GM12873 (cell line): ENCODE data around the gene PEAK1.

Experiments
- TF ChIP-seq, protein P1 (sequence below): IDR thresholded peaks from 2 replicates; pipeline ENCODE4 v1.5.1; 2012; ENCODE audit warnings: low read depth, mild to moderate bottlenecking, moderate library complexity, low read length, control low read depth; ENCODE audit not compliant: insufficient read depth; ENCODE audit errors: missing control alignments

The PEAK1 gene, protein sequence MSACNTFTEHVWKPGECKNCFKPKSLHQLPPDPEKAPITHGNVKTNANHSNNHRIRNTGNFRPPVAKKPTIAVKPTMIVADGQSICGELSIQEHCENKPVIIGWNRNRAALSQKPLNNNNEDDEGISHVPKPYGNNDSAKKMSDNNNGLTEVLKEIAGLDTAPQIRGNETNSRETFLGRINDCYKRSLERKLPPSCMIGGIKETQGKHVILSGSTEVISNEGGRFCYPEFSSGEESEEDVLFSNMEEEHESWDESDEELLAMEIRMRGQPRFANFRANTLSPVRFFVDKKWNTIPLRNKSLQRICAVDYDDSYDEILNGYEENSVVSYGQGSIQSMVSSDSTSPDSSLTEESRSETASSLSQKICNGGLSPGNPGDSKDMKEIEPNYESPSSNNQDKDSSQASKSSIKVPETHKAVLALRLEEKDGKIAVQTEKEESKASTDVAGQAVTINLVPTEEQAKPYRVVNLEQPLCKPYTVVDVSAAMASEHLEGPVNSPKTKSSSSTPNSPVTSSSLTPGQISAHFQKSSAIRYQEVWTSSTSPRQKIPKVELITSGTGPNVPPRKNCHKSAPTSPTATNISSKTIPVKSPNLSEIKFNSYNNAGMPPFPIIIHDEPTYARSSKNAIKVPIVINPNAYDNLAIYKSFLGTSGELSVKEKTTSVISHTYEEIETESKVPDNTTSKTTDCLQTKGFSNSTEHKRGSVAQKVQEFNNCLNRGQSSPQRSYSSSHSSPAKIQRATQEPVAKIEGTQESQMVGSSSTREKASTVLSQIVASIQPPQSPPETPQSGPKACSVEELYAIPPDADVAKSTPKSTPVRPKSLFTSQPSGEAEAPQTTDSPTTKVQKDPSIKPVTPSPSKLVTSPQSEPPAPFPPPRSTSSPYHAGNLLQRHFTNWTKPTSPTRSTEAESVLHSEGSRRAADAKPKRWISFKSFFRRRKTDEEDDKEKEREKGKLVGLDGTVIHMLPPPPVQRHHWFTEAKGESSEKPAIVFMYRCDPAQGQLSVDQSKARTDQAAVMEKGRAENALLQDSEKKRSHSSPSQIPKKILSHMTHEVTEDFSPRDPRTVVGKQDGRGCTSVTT (N-terminal part only)

DNA sequence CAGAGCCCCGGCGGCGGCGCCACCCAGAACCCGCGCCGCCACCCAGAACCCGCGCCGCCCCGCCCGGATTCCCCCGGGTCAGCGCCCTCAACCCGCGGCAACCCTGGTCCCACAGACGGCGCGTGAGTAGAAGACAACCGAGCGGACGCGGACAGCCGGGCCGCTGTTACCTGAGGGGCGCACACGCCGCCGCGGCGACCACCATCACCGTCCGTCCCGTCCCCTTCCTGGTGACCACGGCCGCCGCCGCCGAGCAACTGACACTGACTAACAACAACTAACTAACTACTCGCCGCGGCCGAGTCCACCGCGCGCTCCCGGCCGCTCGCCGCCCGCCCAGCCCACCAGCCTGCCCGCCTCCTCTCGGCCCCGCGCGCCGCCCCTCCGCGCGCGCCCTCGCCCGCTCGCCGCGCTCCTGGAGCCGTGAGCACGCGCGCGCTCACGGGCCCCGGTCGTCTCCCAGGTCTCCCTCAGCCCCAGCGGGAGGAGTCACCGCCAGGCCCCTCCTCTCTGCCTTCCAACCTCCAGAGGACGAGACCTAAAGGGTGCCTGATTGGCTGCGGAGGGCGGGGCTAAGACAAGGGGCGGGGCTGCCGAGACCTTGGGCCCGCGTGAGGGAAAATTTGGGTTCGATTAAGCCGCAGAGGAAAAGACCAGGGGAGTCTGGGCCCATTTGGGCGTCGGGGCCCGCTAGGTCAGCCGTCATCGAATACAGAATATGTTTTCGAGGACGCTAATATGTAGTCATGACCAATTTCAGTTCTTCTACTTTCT is at the start of gene PEAK1:
TSS of gene PEAK1 (minus strand) at position 269 of the 774 bp plus-strand sequence. CDS start 238,178 bp downstream, outside the sequence.
- TF ChIP-seq, protein P1, sequence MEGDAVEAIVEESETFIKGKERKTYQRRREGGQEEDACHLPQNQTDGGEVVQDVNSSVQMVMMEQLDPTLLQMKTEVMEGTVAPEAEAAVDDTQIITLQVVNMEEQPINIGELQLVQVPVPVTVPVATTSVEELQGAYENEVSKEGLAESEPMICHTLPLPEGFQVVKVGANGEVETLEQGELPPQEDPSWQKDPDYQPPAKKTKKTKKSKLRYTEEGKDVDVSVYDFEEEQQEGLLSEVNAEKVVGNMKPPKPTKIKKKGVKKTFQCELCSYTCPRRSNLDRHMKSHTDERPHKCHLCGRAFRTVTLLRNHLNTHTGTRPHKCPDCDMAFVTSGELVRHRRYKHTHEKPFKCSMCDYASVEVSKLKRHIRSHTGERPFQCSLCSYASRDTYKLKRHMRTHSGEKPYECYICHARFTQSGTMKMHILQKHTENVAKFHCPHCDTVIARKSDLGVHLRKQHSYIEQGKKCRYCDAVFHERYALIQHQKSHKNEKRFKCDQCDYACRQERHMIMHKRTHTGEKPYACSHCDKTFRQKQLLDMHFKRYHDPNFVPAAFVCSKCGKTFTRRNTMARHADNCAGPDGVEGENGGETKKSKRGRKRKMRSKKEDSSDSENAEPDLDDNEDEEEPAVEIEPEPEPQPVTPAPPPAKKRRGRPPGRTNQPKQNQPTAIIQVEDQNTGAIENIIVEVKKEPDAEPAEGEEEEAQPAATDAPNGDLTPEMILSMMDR: no peak

DNA sequence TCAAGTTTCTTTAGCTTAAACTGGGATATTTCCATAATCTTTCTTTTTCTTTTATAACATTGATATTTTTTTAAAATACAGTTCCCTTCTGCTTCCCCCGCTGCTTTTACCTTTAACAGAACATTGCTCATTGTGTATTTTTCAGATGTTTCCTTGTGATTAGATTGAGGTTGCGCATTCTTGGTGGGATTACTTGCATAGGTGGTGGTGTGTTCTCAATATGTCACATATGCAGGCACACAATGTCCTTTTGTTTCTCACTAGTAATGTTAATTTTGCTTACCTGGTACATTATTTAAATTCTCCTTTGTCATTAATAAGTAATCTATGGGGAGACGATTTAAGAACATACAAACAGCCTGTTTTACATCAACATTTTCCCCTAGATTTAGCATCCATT is 49.0 kb upstream of the PEAK1 start:
- TF ChIP-seq, protein P1: no peak

DNA sequence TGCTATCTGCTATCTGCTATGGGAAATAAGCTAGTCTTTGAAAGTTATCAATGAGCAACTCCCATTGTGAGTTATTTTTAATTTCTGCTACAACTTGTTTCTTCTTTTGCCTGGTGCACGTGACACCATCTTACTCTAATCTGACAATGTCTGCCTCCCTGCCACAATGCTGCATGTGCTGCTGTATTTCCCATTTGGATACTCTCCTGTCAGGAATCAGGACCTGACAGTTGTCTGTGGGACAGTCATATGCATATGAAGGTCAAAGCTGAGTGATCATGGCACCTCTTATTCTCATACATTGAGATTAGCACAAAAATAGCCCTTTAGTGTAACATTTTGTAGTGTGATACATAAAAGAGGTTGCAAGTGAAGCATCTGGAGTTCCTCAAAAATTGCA is 46.6 kb upstream of the PEAK1 start:
- TF ChIP-seq, protein P1: no peak

DNA sequence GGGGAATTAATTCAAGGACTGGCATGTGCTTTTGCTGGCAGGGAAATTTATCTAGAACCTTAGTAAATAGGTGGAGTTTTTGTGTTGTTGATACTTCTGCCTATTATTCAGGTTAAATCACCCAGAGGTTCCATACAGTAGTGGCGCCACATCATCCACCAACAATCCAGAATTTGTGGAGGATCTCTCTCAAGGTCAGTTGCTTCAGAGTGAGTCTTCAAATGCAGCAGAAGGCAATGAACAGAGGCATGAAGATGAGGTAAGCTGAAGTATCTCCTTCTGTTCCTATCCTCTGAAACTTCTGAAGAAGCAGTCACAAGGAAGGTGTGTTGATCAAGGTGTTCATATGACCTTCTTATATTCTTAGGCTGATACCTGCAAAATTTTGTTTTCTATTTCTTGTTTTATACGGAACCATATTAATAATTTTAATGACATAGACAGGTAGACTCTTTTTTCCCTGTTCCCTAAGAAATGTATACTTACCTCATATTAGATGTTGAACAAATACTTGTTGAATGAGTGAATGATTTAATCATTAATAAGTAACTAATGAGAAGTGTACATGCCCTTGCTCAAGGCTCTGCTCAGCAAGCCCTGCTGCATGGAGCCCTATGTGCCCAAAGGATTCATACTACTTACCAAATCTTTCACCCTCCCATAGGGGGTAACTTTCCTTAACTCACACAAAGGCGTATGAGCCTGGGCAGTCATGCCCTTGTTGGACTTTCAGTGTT is 44.4 kb upstream of the PEAK1 start:
- TF ChIP-seq, protein P1: no peak

DNA sequence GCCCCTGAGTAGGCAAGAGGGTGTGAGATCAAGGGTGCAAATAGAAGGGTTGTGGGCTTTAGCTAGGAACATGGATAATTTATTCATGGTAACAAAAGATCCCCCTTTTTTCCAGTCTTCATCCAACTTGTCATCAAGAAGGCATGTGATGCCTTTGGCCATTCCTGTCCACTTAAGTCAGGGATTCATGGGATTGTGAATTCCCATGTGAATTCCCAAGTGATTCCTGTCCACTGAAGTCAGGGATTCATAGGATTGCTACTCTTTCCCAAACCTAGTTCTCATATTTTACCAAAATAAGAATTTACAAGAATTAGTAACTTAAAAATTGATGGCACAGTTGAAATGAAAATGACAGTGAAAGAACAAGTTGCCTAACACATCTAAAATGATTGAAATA is 41.6 kb upstream of the PEAK1 start:
- TF ChIP-seq, protein P1: no peak

DNA sequence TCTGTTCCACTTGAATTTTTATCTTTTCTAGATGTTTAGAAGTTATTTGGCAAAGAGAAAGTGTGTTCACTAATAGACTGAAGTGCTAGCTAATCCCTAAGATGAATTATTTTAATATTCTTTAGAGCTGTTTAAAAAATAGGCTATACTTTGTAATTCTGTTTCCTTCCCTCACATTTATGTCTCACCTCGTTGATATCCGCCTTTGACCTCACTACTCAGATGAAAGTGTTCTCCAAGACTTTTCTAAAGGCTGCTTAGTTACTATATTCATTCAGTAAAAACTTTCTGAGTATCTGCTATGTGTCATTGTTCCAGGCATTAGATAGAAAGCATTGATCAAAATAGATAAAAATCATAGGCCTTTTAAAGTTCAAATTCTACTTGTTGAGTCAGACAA is 39.1 kb upstream of the PEAK1 start:
- TF ChIP-seq, protein P1: no peak
